Mucosa of descending colon (tissue), 3 donors: Measurements from ENCODE around the gene CCDC146. TPM values are rescaled to one million over a fixed set of nuclear protein-coding genes. Genes with fewer than 3 reads are reported as not detected.

Source experiments
- ATAC-seq: fragments of 200-7000 bp; cut with Tn5 transposase; one replicate; pipeline ENCODE4 v1.9.1; 2020; ENCODE audit warnings: mild to moderate bottlenecking, moderate library complexity
- DNase-seq, 3 donors: peaks; one replicate each; pipeline ENCODE4 v3.0.0-alpha.2; 2020
- H3K36me3 ChIP-seq: fragments of 200-600 bp; one replicate; pipeline ENCODE4 v1.8.0; 2021; ENCODE audit warnings: low read depth, mild to moderate bottlenecking
- H3K4me1 ChIP-seq: fragments of 200-600 bp; one replicate; pipeline ENCODE4 v1.8.0; 2021; ENCODE audit warnings: low read depth, mild to moderate bottlenecking
- H3K4me3 ChIP-seq: fragments of 200-600 bp; one replicate; pipeline ENCODE4 v1.8.0; 2021; ENCODE audit warnings: mild to moderate bottlenecking
- H3K9me3 ChIP-seq: fragments of 200-600 bp; one replicate; pipeline ENCODE4 v1.8.0; 2021; ENCODE audit warnings: mild to moderate bottlenecking
- intact Hi-C, 2 donors: fragments of 100-400 bp; cut with DNase I in 1 of 2; cut with micrococcal nuclease in 1 of 2; formaldehyde crosslinking; loops; one replicate each; pipeline versions ENCODE4 v1.11.0 to v1.11.1; 2022; cut with DNase I, micrococcal nuclease
- total RNA-seq, 3 donors: library from RNA; stranded (reverse); fragmentation: NEBNext Ultra II Directional in 2 of 3; extraction: Animal tissue kit (Norgen Biotek cat#: 25700) in 2 of 3; gene quantifications; one replicate each; pipeline versions ENCODE4 v1.2.1 to v1.2.4, GENCODE V29; 2021 to 2023
- TF ChIP-seq, protein P1 (sequence below): fragments of 200-600 bp; IDR thresholded peaks from one replicate; pipeline ENCODE4 v1.8.0; 2022; ENCODE audit warnings: antibody characterized with exemption, mild to moderate bottlenecking
- donor health status: DM: no; HTN: no; CAD: no; lungs with moderate emphysema.
- donor health status: DM: no; HTN: no; CAD: no.
- donor health status: DM: no; HTN: yes; CAD: no.

The CCDC146 gene
- total RNA-seq, 3 donors from 2014 or later = 7.5 to 20.5 (median 13.3) TPM

DNA sequence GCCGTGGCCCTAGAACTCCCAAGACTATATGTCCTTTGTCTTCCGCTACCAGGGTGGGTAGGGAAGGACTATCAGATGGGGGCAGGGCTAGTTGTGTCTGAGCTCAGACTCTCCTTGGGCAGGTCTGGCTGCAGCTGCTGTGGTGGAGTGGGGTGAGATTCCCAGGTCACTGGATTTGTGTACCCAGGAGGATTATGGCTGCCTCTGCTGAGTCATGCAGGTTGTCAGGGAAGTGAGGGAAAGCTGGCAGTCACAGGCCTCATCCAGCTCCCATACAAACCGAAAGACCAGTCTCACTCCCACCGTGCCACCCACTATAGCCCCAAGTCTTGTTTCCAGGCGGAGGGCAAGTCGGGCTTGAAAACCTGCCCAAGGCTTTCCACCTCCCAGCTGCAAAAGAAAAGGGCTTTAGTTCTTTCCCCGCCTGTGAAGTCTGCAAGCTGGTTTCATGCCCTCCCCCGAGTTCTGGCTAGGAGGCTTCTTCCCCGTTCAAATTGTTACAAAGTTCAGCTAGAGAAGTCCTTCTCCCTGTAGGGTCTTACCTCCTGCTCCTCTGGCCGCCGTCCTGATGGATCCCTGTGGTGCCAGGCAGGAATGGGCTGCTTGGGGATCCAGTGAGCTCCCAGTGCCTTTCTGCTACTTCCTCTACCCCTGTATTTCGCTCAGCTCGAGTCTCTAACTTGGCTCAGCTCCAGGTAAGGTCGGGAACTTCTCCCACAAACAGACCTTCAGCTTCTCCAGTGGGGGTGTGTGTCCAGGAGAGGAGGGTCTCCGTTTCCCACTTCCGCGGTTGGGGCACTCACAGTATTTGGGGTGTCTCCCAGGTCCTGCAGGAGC lies 184.0 kb downstream of the CCDC146 start:
- H3K4me3 ChIP-seq = no peak overlapping the region
- peaks cover 4% of the 10 kb centered on the region for H3K9me3 ChIP-seq
- TF ChIP-seq, protein P1, sequence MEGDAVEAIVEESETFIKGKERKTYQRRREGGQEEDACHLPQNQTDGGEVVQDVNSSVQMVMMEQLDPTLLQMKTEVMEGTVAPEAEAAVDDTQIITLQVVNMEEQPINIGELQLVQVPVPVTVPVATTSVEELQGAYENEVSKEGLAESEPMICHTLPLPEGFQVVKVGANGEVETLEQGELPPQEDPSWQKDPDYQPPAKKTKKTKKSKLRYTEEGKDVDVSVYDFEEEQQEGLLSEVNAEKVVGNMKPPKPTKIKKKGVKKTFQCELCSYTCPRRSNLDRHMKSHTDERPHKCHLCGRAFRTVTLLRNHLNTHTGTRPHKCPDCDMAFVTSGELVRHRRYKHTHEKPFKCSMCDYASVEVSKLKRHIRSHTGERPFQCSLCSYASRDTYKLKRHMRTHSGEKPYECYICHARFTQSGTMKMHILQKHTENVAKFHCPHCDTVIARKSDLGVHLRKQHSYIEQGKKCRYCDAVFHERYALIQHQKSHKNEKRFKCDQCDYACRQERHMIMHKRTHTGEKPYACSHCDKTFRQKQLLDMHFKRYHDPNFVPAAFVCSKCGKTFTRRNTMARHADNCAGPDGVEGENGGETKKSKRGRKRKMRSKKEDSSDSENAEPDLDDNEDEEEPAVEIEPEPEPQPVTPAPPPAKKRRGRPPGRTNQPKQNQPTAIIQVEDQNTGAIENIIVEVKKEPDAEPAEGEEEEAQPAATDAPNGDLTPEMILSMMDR = no peak
- H3K36me3 ChIP-seq = no peaks in the 10 kb centered on the region
- no peak for DNase-seq
- ATAC-seq = no peak
- no peaks in the 10 kb centered on the region for H3K4me1 ChIP-seq
- intact Hi-C loops = no loop called here

DNA sequence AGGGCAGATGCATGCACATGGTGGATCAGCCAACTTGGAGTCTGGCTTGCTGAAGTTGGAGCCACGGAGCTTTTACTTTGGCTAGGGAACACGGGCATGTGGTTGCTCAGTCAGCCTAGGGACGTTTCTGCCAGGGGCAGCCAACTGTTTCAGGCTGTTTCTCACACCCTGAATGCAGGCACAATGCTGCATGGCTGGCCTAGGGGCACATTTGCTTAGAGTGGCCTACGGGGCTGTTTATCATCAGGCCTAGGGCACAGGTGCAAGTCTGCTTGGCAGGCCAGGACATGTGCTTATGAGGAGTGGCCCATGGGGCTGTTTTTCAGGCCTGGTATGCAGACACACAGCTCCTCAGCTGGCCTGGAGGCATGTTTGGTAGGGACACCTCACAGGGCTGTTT lies 186.4 kb downstream of the CCDC146 start:
- no peak for ATAC-seq
- Histone ChIP-seq H3K9me3 (no peaks in the 10 kb centered on the region), H3K4me3 (no peak overlapping the region), H3K36me3 (no peaks in the 10 kb centered on the region), H3K4me1 (no peaks in the 10 kb centered on the region)
- intact Hi-C loops = no loop called here
- TF ChIP-seq, protein P1 = no peak
- no peak for DNase-seq

DNA sequence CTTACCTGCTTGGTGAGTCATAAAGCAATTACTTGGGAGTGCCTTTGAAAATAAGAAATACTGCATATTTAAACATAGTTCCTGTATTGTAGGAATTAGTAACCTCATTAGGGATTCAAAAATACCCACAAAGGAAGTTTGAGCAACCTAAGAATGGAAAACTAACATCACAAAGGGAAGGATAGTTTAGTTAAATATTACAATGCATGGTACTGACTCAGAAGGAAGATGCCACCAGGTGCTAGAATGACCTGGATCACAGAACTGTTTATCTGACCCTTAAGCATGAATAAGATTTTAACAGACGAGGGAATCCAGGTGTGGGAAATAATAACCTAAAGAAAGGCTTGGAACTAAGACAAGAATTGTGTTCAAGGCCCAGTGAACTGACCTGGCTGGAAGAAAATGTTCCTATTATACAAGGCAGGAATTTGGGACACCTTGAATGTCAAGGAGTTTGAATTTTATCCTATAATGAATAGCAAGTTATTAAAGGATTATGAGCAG lies 187.4 kb downstream of the CCDC146 start:
- ATAC-seq (no peak), DNase-seq (no peak)
- intact Hi-C loops = no loop called here
- Histone ChIP-seq H3K4me1 (no peaks in the 10 kb centered on the region), H3K9me3 (no peaks in the 10 kb centered on the region), H3K4me3 (no peak overlapping the region), H3K36me3 (no peaks in the 10 kb centered on the region)
- TF ChIP-seq, protein P1 = no peak

DNA sequence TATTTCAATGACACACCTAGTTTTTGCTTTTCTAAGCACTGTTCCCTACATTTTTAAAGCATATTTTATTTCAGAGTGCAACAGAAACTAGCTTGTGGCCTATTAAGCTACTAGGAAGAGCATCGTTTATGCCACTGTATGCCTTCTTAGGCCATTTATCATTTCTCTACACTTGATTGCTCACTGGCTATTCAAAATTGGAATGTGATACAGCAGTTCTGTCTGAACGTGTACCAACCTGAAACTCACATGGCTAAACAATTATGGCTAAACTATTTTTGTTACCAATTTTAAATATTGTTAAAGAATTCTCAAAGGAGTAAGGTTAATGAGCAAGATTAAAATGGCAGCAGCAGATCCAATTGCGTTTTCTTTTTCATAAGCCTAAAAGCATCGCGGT lies 188.6 kb downstream of the CCDC146 start:
- no peaks in the 10 kb centered on the region for H3K4me1 ChIP-seq
- DNase-seq (no peak), ATAC-seq (no peak)
- H3K4me3 ChIP-seq = no peak overlapping the region
- no peaks in the 10 kb centered on the region for H3K9me3 ChIP-seq
- H3K36me3 ChIP-seq = no peaks in the 10 kb centered on the region
- TF ChIP-seq, protein P1 = no peak
- intact Hi-C loops = no loop called here

DNA sequence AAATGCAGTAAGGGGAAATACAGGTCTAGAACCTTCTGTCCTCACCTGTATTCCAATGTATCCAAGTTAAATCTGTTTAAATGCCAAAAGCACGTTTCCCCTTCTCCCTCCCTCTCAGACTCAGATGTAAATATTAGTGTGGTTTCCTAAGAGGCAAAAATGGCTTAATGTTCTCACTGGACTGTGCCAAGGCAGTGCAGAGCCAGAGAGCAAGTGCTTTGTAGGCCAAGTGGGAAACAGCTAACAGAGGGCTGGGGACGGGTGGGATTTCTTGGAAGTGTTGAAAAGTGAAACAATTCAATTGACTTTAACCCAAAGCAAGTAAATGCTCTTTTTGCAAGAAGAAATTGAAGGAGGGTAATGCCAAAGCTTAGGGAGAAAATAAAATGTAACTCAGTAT lies 190.7 kb downstream of the CCDC146 start:
- Histone ChIP-seq H3K36me3 (no peaks in the 10 kb centered on the region), H3K4me1 (no peaks in the 10 kb centered on the region), H3K9me3 (no peaks in the 10 kb centered on the region), H3K4me3 (no peak overlapping the region)
- TF ChIP-seq, protein P1 = no peak
- intact Hi-C loops = no loop called here
- DNase-seq (no peak), ATAC-seq (no peak)
